Effector CD4-positive, alpha-beta T cell (primary cell): Measurements from ENCODE around the gene MYO10.

Experiments
- DNase-seq: peaks from one replicate; pipeline ENCODE4 v3.0.0-alpha.2; 2020

The MYO10 gene

GRCh38 chr5:16914584-16914983 is 21.5 kb downstream of the MYO10 start:
- no peak for DNase-seq

GRCh38 chr5:16914108-16914435 is 22.0 kb downstream of the MYO10 start:
- no peak for DNase-seq

- no peak for DNase-seq
These were observed 22.6 kb downstream of the MYO10 start for GRCh38 chr5:16913187-16914107.

GRCh38 chr5:16912080-16912479 is 24.0 kb downstream of the MYO10 start:
- DNase-seq = no peak

- no peak for DNase-seq
These were observed 26.6 kb downstream of the MYO10 start for GRCh38 chr5:16909464-16909863.

GRCh38 chr5:16907270-16907669 is 28.8 kb downstream of the MYO10 start:
- no peak for DNase-seq

- DNase-seq = no peak
These were observed 29.8 kb downstream of the MYO10 start for GRCh38 chr5:16906255-16906654.

- no peak for DNase-seq
These were observed 32.4 kb downstream of the MYO10 start for GRCh38 chr5:16903480-16904300.

- DNase-seq = no peak
These were observed 33.2 kb downstream of the MYO10 start for GRCh38 chr5:16902846-16903245.

GRCh38 chr5:16901021-16901644 is 35.0 kb downstream of the MYO10 start:
- no peak for DNase-seq

GRCh38 chr5:16899171-16899570 is 36.9 kb downstream of the MYO10 start:
- DNase-seq = no peak

- no peak for DNase-seq
These were observed 38.3 kb downstream of the MYO10 start for GRCh38 chr5:16897800-16898199.

- no peak for DNase-seq
These were observed 38.8 kb downstream of the MYO10 start for GRCh38 chr5:16897284-16897704.

- DNase-seq = no peak
These were observed 39.3 kb downstream of the MYO10 start for GRCh38 chr5:16896767-16897166.

- no peak for DNase-seq
These were observed 41.6 kb downstream of the MYO10 start for GRCh38 chr5:16894236-16895057.

GRCh38 chr5:16891033-16891432 is 45.1 kb downstream of the MYO10 start:
- DNase-seq = no peak

GRCh38 chr5:16889972-16890519 is 46.0 kb downstream of the MYO10 start:
- no peak for DNase-seq

- DNase-seq = no peak
These were observed 46.7 kb downstream of the MYO10 start for GRCh38 chr5:16889203-16889971.

GRCh38 chr5:16888694-16889124 is 47.4 kb downstream of the MYO10 start:
- DNase-seq = no peak

GRCh38 chr5:16886793-16887345 is 49.2 kb downstream of the MYO10 start:
- DNase-seq = no peak

GRCh38 chr5:16886366-16886736 is 49.7 kb downstream of the MYO10 start:
- DNase-seq = no peak
